Right atrium auricular region (tissue), 2 donors: Measurements from ENCODE around the gene KIF1B. TPM values are rescaled to one million over a fixed set of nuclear protein-coding genes. Genes with fewer than 3 reads are reported as not detected.

ENCODE experiments used
- DNase-seq: peaks from one replicate; pipeline ENCODE4 v3.0.0-alpha.2; 2019; ENCODE audit warnings: low spot score
- H3K27ac ChIP-seq, 2 donors: fragments of 200-600 bp; sonication (generic); 1 replicate in 1 of 2; 2 replicates in 1 of 2; pipeline ENCODE4 v1.5.1; 2016 to 2019
- H3K27me3 ChIP-seq, 2 donors: fragments of 200-600 bp; sonication (generic); one replicate each; pipeline versions ENCODE4 v1.5.1 to v1.6.0; 2017 to 2019
- H3K36me3 ChIP-seq: fragments of 200-600 bp; sonication (generic); one replicate; pipeline ENCODE4 v1.5.1; 2016
- H3K4me1 ChIP-seq, 2 donors: fragments of 200-600 bp; sonication (generic); one replicate each; pipeline versions ENCODE4 v1.5.1 to v1.6.0; 2017 to 2019
- H3K4me3 ChIP-seq, 2 donors: fragments of 200-600 bp; sonication (generic); 1 replicate in 1 of 2; 2 replicates in 1 of 2; pipeline ENCODE4 v1.5.1; 2017 to 2019; ENCODE audit warnings: mild to moderate bottlenecking in 1 of 2, moderate library complexity in 1 of 2
- H3K9me3 ChIP-seq, 2 donors: fragments of 200-600 bp; sonication (generic); one replicate each; pipeline ENCODE4 v1.5.1; 2019
- total RNA-seq, 2 donors: library from RNA; depleted of rRNA; stranded (reverse); fragments of >200 nt; gene quantifications; one replicate each; pipeline ENCODE4 v1.1.0, GENCODE V29; 2016
- TF ChIP-seq, protein P1 (sequence below), 2 donors: fragments of 200-600 bp; sonication (generic); IDR thresholded peaks; one replicate each; pipeline ENCODE4 v1.5.1; 2019; ENCODE audit warnings: antibody characterized with exemption in 2 of 2

The KIF1B gene, protein sequence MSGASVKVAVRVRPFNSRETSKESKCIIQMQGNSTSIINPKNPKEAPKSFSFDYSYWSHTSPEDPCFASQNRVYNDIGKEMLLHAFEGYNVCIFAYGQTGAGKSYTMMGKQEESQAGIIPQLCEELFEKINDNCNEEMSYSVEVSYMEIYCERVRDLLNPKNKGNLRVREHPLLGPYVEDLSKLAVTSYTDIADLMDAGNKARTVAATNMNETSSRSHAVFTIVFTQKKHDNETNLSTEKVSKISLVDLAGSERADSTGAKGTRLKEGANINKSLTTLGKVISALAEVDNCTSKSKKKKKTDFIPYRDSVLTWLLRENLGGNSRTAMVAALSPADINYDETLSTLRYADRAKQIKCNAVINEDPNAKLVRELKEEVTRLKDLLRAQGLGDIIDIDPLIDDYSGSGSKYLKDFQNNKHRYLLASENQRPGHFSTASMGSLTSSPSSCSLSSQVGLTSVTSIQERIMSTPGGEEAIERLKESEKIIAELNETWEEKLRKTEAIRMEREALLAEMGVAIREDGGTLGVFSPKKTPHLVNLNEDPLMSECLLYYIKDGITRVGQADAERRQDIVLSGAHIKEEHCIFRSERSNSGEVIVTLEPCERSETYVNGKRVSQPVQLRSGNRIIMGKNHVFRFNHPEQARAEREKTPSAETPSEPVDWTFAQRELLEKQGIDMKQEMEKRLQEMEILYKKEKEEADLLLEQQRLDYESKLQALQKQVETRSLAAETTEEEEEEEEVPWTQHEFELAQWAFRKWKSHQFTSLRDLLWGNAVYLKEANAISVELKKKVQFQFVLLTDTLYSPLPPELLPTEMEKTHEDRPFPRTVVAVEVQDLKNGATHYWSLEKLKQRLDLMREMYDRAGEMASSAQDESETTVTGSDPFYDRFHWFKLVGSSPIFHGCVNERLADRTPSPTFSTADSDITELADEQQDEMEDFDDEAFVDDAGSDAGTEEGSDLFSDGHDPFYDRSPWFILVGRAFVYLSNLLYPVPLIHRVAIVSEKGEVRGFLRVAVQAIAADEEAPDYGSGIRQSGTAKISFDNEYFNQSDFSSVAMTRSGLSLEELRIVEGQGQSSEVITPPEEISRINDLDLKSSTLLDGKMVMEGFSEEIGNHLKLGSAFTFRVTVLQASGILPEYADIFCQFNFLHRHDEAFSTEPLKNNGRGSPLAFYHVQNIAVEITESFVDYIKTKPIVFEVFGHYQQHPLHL (N-terminal part only)
- total RNA-seq = 10 to 100 TPM; 55.7 to 63.9 TPM

DNA sequence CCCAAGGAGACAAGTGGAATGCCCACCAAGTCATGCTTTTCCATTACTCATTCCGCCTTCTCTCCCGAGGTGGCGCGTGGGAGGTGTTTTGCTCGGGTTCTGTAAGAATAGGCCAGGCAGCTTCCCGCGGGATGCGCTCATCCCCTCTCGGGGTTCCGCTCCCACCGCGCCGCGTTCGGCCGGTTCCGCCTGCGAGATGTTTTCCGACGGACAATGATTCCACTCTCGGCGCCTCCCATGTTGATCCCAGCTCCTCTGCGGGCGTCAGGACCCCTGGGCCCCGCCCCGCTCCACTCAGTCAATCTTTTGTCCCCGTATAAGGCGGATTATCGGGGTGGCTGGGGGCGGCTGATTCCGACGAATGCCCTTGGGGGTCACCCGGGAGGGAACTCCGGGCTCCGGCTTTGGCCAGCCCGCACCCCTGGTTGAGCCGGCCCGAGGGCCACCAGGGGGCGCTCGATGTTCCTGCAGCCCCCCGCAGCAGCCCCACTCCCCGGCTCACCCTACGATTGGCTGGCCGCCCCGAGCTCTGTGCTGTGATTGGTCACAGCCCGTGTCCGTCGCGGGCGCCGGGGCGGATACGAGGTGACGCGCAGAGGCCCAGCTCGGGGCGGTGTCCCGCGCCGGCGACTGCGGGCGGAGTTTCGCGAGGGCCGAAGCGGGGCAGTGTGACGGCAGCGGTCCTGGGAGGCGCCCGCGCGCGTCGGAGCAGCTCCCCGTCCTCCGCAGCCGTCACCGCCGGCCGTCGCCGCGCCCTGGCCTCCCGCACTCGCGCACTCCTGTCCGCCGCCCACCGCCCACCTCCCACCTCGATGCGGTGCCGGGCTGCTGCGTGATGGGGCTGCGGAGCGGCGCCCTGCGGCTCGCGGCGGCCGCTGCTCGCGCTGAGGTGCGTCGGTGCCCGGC lies at the start of gene KIF1B:
KIF1B (plus strand) TSS at position 666 of the 906 bp plus-strand sequence. CDS start 21,759 bp downstream, outside the sequence.
- H3K27ac ChIP-seq = peak within 1 kb of the TSS; percentile 99
- H3K36me3 ChIP-seq = no peaks in the 10 kb centered on the region
- H3K9me3 ChIP-seq = no peaks in the 10 kb centered on the region
- TF ChIP-seq, protein P1, sequence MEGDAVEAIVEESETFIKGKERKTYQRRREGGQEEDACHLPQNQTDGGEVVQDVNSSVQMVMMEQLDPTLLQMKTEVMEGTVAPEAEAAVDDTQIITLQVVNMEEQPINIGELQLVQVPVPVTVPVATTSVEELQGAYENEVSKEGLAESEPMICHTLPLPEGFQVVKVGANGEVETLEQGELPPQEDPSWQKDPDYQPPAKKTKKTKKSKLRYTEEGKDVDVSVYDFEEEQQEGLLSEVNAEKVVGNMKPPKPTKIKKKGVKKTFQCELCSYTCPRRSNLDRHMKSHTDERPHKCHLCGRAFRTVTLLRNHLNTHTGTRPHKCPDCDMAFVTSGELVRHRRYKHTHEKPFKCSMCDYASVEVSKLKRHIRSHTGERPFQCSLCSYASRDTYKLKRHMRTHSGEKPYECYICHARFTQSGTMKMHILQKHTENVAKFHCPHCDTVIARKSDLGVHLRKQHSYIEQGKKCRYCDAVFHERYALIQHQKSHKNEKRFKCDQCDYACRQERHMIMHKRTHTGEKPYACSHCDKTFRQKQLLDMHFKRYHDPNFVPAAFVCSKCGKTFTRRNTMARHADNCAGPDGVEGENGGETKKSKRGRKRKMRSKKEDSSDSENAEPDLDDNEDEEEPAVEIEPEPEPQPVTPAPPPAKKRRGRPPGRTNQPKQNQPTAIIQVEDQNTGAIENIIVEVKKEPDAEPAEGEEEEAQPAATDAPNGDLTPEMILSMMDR (IDR thresholded peaks at IDR 0.05) = peak; percentile 97 to 98
- peak within 1 kb of the TSS; percentile 85 to 96 for H3K4me3 ChIP-seq
- peak; percentile 99 for DNase-seq
- no peaks in the 10 kb centered on the region for H3K27me3 ChIP-seq
- H3K4me1 ChIP-seq = peaks cover 0 to 33% of the 10 kb centered on the region in 2 donors

DNA sequence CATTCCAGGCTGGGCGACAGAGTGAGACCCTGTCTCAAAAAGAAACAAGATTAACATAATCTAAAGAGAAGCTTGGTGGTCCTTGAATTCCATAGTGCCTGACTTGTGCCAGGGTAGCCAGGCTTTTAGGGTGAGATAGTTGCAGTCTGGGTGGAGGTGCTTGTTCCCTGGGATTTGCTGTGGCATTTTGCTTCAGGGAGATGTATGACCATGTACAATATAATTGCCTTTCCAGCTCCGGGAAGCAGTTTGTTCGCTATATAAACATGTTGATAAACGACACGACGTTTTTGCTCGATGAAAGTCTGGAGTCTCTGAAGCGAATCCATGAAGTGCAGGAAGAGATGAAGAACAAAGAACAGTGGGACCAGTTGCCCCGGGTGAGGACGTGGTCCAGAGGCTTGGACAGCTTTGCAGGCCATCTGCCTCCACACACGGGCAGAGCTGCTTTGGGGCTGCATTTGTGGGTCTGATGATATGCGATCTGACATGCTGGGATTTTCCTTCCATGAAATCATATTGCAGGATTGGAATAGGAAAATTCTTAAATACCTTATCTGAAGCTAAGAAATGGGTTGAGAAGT lies 49.4 kb upstream of the KIF1B start:
- no peak overlapping the region for H3K4me3 ChIP-seq
- TF ChIP-seq, protein P1 (IDR thresholded peaks at IDR 0.05) = no peak
- H3K27ac ChIP-seq = peak overlapping the region; percentile 61 to 80
- no peaks in the 10 kb centered on the region for H3K27me3 ChIP-seq
- peaks cover 43% of the 10 kb centered on the region for H3K36me3 ChIP-seq
- no peaks in the 10 kb centered on the region for H3K9me3 ChIP-seq
- peaks cover 0 to 12% of the 10 kb centered on the region in 2 donors for H3K4me1 ChIP-seq
- no peak for DNase-seq

DNA sequence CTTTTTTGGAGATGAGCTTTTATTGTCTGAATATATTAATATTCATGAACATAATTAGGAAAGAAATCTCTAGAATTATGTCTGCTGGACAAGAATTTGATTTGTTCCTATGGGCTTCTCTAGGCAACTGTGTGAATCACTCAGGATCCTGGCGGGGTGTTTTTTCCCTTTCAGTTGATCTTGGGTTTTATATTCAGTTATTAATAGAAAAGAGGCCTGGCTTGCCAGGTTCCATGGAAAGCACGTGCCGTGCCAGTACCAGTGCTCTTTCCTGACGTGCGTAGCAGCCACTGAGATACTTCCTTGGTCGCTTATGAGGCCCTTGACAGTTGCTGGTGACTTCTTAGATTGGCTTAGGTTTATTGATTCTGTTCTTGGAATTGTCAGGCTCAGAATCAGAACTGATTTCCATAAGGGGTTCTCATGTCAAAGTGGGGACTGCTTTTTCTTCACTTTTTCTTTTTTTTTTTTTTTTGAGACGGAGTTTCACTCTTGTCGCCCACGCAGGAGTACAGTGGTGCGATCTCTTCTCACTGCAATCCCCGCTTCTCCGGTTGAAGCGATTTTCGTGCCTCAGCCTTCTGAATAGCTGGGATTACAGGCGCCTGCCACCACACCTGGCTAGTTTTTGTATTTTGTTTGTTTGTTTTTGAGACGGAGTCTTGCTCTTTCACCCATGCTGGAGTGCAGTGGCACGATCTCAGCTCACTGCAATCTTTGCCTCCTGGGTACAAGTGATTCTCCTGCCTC lies 48.7 kb upstream of the KIF1B start:
- DNase-seq = no peak

DNA sequence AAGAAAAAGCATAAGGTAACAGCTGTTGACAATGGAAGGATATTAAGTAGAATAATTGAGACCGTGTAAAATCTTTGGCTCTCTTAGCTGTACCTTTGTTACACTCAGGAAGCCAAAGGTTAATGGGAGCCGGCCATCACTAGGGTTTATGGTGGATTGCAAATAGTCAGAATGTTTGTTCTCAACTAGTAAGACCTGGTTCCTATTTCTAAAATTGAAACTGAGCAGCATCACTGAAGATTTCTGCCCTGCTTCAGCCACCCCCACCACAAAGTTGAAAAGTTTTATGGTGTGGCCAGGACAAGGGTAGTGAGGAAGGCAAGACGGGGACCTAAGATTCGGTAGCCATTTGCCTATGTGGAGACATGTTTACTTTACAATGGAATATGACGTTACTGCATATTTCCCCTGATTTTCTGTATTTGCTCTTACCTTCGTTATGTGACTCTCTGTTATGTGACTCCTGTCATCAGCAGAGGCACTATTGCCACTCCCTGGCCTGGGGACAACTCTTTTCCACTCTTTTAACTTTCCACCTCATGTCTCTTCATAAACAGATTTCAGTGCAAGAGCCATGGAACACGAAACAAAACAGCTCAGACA lies 41.4 kb upstream of the KIF1B start:
- no peaks in the 10 kb centered on the region for H3K9me3 ChIP-seq
- DNase-seq = no peak
- H3K27me3 ChIP-seq = no peaks in the 10 kb centered on the region
- TF ChIP-seq, protein P1 (IDR thresholded peaks at IDR 0.05) = no peak
- peaks cover 69% of the 10 kb centered on the region for H3K36me3 ChIP-seq
- no peak overlapping the region for H3K4me3 ChIP-seq
- no peak overlapping the region for H3K27ac ChIP-seq
- H3K4me1 ChIP-seq = no peaks in the 10 kb centered on the region

More for the DNA sequence above, 48.7 kb upstream of the KIF1B start:
- TF ChIP-seq, protein P1 (IDR thresholded peaks at IDR 0.05) = no peak
- Histone ChIP-seq H3K4me1 (peaks cover 0 to 12% of the 10 kb centered on the region in 2 donors), H3K4me3 (no peak overlapping the region), H3K9me3 (no peaks in the 10 kb centered on the region), H3K27ac (peak overlapping the region; percentile 61 to 80), H3K36me3 (peaks cover 49% of the 10 kb centered on the region), H3K27me3 (no peaks in the 10 kb centered on the region)
